HuH-7 (cell line): ENCODE results near the gene SLC9A3.

Experiments used
- DNase-seq: peaks from one replicate; pipeline ENCODE4 v3.0.0; 2011; ENCODE audit warnings: low spot score

SLC9A3 gene

DNA sequence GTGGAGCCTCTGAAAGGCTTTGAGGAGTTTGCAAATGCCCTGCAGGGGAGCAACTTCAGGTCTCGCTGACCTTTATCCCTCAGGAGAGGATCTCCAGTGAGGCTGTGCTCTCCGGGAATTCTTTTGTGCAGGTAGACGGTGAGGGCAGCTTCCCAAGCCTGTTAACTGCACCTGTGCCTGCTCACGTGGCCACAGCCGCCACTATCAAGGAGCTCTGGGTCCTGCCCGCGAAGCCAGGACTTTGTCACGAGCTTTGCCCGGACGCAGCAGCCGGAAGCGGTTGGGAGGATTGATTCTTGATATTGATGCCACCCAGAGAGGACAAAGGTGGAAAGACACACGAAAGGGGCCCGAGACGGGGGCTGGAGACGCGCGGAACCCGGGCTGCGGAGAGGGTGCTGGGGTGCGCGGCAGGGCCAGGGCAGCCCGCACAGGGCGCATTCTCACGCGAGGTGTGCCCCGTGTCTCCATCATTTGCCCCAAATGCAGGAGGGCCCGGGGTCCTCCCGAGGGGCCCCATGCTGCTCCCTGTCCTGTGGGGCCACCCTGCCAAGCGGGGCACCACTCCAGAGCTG, 18.2 kb downstream of the SLC9A3 start:
- DNase-seq = no peak

DNA sequence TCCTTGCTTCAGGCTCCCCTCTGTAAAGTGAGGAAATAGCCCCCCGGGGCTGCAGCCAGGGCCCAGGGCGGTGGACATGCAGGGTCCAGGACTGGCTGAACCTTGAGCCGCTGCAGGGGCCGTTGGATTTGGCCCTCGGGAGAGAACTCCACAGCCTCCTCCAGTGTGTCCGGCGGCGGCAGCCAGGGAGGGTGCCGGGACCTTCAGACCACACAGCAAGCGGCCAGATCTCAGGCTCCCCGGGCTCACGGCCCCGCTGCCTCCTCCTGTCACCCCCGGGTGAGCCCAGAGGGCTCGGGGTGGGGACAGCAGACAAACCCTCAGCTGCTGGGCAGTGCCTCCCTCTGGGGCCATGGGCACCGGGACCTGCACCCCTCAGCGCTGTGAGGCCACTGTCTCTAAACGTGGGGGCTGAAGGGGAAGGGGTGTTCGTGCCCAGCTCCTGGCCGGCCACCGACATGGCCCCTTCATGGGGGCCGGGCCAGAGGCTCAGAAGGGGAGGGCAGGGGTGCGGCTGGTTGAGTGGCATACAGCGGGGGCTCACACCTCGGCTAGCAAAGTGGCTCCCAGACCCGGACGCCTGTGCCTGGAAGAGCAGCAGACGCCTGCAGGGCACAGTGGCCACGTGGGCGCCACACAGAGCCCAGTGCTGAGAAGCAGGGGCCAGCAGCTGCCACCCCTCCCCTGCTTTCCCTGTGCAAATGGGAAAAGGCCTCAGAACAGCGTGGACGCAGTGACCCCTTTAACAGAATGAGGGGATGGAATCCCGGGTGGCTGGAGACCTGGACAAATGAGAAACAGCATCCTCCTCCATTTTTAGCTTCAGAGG, 19.7 kb downstream of the SLC9A3 start:
- DNase-seq = no peak

DNA sequence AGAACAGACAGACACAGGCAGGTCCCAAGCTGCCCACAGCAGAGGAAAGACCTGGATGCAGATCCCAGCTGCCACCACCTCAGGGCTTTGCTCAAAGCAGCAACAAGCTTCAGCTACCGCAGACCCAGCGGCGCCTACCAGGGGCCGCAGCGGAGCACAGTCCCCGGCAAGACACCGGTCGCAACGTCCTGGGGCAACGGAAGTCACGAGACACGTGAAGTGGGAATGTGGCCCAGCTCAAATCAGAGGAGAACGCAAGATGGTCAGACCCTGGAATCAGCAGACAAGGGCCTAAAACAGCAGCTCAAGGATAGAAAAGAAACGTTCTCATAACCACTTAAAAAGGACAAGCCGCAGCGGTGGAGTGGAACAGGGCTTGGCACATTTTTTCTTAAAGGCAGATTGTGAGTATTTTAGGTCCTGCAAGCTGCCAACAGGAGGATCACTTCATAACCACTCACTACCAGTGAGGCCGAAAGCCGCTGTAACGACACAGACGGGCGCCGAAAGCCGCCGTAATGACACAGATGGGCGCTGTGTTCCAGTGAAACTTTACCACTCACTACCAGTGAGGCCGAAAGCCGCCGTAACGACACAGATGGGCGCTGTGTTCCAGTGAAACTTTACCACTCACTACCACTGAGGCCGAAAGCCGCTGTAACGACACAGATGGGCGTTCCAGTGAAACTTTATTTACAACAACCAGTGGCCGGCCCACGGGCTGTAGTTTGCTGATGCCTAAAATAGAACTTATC, 21.7 kb downstream of the SLC9A3 start:
- DNase-seq = no peak

DNA sequence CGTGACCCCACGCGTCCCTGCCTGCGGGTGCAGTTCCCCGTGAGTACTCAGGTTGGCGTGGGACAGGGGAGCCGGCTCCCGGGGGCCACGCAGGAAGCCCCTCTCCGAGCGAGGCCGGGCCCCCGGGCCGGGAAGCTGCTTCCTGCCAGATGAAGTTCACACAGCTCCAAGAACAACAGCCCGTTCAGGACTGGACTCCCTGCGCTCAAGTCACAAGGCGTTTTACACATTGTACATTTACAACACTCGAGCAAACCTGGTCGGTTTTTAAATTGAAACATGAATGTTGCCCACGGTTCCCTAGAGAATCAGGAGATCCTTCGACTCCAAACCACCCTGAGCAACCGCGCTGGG, 22.4 kb downstream of the SLC9A3 start:
- no peak for DNase-seq

DNA sequence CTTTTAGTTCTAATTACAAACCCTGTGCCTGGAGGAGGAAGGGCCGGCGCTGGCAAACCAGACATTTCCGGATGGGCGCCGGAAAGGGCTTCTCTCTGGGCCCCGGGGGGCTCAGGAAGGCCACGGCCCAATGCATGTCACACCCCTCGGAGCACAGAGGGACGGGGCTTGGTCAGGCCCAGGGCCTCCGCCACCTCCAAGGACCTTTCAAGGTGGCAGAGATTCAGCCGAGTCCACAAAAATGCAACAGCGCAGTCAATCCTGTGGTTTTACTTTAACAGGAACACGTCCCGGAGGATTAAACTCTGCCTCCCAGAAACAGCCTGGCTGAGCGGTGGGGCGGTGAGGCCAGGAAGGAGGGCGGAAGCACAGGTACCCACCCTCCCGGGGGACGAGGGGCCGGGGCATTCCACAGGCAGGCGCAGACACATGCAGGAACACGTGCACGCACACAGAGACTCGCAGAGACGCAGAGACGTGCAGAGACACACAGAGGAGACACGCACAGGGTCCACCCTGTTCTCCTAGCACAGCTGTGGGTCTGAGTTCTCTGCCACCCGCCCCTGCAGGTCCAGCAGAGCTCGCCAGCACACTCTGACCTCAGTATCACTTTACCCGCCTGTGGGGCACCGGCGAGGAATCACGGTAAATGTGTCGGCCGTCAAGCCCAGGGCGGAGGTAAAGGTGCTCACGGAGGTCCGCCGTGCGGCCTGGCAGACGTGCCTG, 23.0 kb downstream of the SLC9A3 start:
- DNase-seq = no peak

DNA sequence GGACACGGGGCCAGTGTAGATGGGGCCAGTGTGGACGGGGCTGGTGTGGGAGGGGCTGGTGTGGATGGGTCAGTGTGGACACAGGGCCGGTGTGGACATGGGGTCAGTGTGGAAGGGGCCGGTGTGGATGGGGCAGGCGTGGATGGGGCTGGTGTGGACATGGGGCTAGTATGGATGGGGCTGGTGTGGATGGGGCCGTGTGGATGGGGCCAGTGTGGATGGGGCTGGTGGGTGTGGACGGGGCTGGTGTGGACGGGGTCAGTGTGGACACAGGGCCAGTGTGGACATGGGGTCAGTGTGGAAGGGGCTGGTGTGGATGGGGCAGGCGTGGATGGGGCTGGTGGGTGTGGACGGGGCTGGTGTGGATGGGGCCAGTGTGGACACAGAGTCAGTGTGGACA, 23.8 kb downstream of the SLC9A3 start:
- no peak for DNase-seq

DNA sequence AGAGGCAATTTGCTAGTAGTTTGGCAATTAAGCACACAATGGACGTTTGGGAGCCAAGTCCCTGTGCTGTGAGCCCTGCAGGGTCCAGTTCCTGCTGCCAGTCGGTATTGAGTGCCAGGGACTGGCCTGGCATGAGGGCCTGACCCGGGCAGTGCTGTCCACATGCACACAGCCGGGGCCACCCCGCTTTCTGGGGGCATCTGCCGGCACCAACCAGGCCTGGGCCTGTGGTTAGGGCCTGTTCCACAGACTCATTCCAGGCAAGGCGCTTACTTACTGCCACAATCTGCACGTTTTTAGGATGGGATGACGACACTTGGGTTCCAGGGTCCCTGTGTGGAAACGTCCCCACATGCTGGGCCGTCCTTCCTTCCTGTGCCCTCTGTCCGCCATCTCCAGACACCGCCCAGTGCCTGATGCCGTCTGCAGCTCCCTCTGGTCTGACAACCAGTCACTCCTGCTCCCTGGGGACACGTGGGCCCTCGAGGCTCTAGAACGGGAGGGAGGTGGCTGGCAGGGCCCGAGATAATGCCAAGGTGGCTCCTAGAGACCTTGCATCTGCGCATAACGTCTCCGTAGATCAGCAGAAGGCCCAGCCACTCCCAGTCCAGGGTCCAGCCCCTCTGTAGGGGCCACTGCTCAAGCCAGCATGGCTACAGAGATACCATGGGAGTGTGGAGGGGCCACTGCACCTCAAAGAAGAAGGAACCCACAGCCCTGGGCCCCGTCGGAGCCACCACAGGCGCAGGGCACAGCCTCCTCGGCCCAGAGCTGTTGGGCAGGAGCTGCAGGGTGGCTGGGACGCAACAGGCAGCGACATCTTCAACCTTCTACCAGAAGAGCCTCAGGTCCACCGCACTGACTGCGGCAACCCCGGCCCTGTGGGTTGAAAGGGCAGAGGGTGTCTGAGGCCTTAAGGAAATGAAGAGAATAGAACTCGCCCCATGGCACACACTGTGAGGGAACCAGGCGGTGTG, 24.7 kb downstream of the SLC9A3 start:
- DNase-seq = no peak

DNA sequence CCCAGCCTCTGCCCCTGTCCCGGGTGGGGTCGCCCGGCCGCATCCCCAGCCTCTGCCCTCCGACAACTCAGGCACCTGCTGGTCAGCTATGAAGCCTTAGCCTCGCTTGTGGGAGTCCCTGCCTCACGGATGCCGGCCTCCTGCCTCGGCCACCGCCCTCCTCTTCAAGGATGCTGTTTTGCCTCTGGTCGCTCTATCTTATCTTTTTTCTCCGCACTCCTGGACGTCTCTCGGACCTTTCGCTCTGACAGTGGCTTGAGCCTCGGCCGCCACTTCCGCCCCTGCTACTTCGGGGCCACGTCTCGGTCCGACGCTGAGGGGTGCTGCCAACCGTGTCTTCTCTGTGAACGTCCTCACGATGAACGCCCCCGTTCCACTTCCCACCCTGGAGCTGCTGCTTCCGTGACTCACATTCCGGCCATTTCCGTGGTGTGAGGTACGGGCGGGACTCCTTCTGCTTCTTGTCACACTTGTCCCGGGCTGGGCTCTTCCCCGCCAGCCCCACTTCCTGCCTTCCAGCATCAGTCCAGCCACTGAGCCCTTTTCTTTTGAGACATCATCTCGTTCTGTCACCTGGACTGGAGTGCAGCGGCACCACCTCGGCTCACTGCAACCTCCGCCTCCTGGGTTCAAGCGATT, 26.3 kb downstream of the SLC9A3 start:
- no peak for DNase-seq

DNA sequence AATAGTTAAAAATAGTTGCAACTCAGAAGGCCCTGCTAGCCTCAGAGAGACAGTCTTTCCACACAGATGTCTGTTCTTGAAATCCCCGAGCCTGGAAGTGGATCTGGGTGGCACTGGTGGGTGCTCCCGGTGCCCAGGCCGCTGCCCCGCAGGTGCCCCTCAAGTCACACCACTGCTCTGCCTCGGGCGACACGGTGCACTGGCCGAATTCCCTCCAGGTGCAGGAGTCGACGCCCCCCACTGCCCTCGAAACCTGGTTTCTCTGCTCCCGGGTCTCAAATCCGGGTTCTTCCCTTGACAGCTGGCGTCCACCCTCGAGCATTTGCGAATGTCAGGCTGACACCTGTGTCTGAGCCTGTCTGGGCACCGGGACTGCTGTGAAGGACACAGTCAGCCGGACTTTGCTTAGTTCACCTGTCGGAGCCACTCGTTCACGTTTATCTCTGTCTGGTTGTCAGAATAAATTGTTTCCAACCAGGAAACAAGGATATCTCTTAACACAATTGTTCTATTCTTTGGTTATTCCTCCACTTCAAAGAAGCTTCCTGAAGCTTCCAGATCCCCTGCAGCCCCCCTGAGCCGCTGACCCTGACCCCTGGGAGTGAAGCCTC, 27.1 kb downstream of the SLC9A3 start:
- DNase-seq = no peak

DNA sequence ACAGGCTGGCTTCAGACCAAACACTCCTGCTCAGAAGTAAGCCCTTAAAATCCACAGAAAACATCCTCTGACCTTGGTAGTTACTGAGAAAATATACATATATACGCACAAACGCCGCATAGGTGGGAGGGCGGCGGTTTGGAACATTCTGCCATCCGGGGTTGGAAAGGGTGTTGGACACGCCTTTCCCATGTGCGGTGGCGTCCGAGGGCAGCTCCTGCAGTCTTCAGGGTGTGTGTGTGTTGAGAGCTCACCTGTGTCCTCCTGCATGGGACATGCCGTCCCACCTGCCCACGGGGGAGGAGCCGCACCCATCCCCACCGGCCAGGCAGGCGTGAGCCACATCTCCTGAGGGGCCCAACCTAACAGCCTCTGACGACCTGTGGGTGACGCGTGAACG, 28.2 kb downstream of the SLC9A3 start:
- DNase-seq = no peak

DNA sequence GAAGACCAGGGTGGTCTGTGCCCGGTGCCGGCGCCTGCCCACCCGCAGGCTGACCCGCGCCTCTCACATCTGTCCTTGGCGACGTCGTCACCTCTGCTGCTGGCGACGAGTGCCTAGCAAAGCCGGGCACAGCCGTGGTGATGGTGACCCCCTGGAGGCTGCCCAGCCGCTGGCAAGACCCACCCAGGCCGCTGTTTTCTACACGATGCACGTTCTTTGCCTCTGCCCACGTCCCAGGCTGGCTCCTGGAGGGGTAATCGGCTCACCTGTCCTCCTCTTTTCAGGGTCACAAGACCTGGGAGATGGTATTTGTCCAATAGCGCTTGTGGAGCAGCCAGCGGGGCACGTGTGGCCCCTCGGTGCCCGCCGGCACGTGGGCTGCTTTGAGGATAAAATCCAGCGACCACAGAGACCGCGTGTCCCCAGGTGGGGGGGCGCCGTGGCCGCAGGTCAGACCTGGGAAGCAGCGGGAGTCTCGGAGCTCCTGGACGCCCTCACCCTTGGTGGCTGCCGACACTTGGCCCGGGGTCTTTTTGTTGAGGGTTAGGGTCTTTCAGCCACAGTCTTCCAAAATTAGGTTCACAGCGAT, 29.5 kb downstream of the SLC9A3 start:
- DNase-seq = no peak

DNA sequence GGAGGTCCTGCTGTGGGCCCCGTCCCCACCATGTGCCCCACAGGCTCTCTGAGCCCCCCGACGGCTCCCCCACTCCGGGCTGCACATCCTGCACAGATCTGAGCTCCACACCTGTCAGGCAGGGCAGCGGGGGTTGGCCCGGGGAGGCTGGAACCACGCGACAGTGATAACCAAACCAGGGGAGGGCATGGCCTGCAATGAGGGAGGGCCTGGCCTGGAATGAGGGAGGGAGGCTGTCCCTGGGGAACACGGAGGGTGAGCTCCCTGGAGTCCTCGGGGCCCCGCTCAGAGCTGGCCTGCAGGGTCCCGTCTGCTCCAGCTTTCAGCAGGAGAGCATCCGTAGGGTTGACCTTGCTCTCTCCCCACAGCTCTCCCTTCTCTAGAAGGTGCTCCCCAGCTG, 30.5 kb downstream of the SLC9A3 start:
- no peak for DNase-seq

DNA sequence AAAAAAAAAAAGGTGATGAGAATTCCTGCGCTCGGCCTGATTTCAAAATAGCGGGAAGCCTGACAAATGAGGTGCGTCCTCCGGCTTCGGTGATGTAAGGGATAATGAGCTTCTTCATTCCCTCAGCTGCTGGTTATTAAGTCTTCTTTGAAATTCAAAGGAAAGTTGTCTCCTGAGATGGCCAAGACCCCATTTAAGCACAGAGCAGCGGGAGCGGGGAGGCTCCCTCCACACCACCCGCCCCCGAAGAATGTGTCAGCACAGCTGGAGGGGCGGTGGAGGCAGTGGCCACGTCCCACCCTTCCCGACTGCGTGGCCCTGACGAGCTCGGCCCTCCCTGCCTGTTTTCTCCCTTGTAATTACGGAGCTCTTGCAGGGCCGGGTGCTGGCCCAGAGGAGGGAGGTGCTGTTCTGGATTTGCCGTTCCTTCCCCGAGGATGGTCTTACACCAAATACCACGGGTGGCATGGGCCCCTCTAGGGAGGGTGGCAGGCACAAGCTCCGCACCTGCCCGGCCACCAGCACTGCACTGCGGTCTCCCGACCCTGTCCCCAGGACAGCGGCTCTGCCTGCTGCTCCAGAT, 31.0 kb downstream of the SLC9A3 start:
- no peak for DNase-seq

DNA sequence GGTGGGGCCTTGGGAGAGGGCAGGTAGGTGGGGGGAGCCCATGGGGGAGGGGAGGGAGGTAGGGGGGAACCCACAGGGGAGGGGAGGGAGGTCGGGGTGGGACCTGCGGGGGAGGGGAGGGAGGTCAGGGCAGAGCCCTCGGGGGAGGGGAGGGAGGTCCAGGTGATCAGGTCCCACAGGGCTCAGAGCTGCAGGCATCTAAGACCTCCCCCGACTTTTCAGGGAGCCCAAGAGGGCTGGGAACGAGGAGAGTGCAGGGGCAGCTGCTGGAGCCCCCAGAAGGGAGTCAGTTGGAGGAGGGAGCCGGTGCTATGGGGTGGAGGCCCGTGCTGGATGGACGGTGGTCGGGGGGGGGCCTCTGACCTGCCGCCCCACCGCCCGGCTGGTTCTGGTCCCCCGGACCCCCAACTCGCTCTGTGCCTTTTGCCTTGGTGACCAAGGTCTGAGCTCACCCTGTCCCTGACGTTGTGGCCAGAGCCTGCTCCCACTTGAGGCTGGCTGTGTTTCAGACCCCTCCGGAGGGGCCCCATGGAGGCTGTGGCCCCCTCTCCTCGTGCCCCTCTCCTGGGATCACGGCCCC, 31.8 kb downstream of the SLC9A3 start:
- no peak for DNase-seq

DNA sequence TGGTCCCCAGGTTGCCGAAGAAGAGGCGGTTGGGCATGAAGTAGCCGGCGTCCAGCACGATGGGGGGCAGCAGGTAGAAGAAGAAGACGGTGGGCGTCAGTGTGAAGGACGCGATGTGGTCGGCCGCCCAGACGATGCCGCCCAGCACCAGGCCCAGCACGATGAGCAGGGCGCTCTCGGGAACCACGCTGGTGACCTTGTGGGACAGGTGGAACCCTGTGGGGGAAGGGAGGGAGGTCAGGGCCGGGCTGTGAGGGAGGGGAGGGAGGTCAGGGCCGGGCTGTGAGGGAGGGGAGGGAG, 32.4 kb downstream of the SLC9A3 start:
- DNase-seq = no peak

DNA sequence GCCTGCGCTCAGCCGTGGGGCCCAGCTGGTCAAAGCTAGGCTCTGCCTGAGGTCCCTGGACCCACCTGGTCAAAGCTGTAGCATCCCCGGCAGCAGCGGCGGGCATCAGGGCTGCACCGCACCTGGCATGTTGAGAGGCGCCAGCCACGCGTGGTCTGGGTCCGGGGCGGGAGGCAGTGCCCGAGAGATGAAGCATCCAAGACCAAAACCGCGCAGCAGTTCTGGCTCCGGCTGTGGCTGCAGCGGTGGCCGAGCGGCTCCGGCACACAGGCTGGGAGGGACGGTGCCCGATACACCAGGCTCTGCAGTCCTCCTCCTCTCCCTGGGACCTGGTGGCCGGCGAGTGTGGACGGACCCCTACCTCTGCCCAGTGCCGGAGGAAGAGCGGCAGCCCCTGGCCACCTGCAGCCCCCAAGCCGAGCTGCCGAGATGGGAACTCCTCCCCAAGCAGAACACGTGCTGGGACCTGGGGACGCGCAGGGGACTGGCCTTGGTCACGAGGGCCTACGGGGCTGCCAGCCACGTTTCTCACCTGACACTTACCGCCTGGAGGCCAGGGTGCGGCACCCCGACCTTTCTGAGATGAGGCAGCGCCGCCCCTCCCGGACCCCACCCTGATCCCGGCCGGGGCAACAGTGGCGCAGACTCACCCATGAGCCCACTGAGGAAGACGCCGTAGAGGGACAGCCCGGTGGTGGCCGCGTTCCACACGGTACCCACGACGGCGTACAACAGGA, 33.0 kb downstream of the SLC9A3 start:
- no peak for DNase-seq

DNA sequence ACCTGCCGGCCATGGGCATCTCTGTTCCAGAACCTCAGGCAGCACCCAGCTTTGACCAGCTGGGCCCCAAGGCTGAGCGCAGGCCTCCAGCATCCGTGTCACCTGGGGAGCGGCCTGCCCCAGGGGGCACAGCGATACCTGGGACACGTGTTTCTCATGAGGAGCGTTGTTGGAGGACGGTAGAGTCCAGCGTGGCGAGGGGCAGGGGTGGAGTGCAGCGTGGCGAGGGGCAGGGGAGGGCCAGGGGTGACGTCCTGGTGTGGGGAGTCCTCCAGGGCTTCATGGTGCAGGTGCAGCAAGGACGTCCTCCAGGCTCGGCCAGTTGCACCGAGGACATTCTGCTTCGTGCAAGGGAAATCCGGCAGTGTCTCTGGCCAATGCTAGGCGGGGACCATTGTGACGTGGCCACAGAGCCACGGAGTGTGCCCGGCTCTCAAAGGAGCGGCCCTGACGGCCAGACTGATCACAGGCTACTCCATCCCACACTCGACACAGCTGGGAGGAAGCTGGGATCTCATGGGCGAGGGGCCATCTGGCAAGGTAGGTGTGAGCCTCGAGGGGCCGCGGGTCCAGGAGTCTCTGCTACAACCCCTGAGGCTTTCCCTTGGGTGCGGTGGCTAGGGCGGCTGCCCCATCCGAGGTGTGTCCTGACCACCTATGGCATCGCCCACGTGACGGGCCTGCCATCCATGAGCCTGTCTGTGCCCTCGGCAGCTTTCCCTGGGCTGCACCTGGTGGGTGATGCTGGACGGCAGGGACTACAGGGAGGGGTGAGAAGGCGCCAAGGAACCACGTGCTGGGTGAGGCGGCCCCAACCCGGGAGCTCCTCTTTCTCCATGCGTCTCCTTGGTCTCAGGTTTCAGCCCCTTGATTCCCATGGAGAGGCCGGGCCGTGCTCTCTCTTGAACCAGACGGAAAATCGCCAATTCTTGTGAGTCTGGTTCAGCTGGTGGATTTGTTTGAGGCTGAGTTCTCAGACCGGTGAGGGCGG, 33.8 kb downstream of the SLC9A3 start:
- no peak for DNase-seq

DNA sequence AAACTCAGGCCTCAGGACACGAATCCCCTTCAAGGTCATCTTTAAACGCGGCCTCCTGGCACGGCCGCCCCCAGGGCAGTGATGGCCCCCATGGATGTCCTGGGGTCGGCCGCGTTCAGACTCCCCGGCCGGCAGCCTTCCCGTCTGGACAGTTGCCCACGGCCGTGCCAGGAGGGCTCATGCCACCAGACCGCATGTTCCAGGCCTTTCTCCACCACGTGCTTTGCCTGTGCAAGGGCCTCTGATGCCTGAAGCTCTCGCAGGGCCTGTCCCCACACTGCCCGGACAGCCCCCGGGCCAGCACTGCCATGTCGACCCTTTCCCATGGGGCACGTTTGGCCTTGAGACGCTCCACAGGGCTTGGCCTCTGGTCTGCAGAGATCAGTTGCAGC, 34.6 kb downstream of the SLC9A3 start:
- no peak for DNase-seq
